HepG2 (cell line): ENCODE measurements around the gene WDR48. TPM values are rescaled to one million over a fixed set of nuclear protein-coding genes. Genes with fewer than 3 reads are reported as not detected.
A peak's percentile ranks its signal among the peaks of the same experiment; 100 is the strongest.

ENCODE experiments used
- ATAC-seq: fragments of 200-7000 bp; cut with Tn5 transposase; 3 replicates; pipeline ENCODE4 v1.9.1; 2020; ENCODE audit warnings: mild to moderate bottlenecking, moderate library complexity
- BruUV-seq: library from RNA; stranded (reverse); fragments of 400-500 nt; replicated peaks from 2 replicates; lab custom pipeline; 2021; lab: Mats Ljungman, UMichigan
- CTCF ChIA-PET: fragments of 300-600 bp; formaldehyde crosslinking; extraction: SDS; loops from one replicate; lab custom pipeline; 2021; ENCODE audit warnings: low total read pairs, inconsistent platforms, low intra/inter-chr PET ratio; lab: Yijun Ruan, JAX
- POLR2A ChIA-PET: fragments of 350-600 bp; sonication (Branson Sonifier 250); formaldehyde crosslinking; loops from one replicate; lab custom pipeline; 2020; ENCODE audit warnings: antibody characterized with exemption, inconsistent platforms; lab: Yijun Ruan, JAX
- DNase-seq: peaks from one replicate; pipeline ENCODE4 v3.0.0-alpha.2; 2015; ENCODE audit warnings: low spot score
- FAIRE-seq: peaks from 3 replicates; lab custom pipeline; 2011; peaks lifted over from hg19 to GRCh38; lab: Jason Lieb, UNC
- H2AFZ ChIP-seq: one replicate; pipeline ENCODE4 v1.6.1; 2011; ENCODE audit warnings: low read length, inconsistent platforms
- H3K27ac ChIP-seq: fragments of 300-600 bp; 3 replicates; pipeline ENCODE4 v1.8.0; 2011; ENCODE audit warnings: mixed run types, mild to moderate bottlenecking, mixed read lengths, low read length, inconsistent platforms; ENCODE audit not compliant: insufficient read depth; ENCODE audit errors: extremely low read length
- H3K27me3 ChIP-seq, 2 experiments: fragments of 200-600 bp in 1 of 2; 2 replicates in 1 of 2; 3 replicates in 1 of 2; pipeline versions ENCODE4 v1.6.0 to v1.8.0; 2011; ENCODE audit warnings: low read length in 2 of 2, mild to moderate bottlenecking in 2 of 2, moderate library complexity in 2 of 2, inconsistent platforms in 1 of 2; ENCODE audit not compliant: insufficient read depth in 2 of 2, control insufficient read depth in 1 of 2
- H3K36me3 ChIP-seq, 2 experiments: fragments of 200-600 bp in 1 of 2; replicated peaks in 1 of 2; 2 replicates in 1 of 2; 3 replicates in 1 of 2; pipeline versions ENCODE4 v1.5.1 to v1.8.0; 2011; ENCODE audit warnings: low read length in 2 of 2, inconsistent platforms in 1 of 2; ENCODE audit not compliant: insufficient read depth in 2 of 2, control insufficient read depth in 1 of 2
- H3K4me1 ChIP-seq: 2 replicates; pipeline ENCODE4 v1.5.1; 2012; ENCODE audit warnings: low read length, inconsistent platforms; ENCODE audit not compliant: insufficient read depth
- H3K4me2 ChIP-seq: 2 replicates; pipeline ENCODE4 v1.6.0; 2011; ENCODE audit warnings: low read depth, low read length, inconsistent platforms
- H3K4me3 ChIP-seq, 3 experiments: fragments of 200-600 bp in 1 of 3; sonication (generic), shearing (Covaris generic) in 1 of 3; replicated peaks in 1 of 3; 2 replicates each; pipeline ENCODE4 v1.5.1; 2011 to 2016; ENCODE audit warnings: low read length in 3 of 3, inconsistent platforms in 2 of 3, low read depth in 2 of 3, mild to moderate bottlenecking in 2 of 3, control low read depth in 1 of 3, mixed read lengths in 1 of 3; ENCODE audit not compliant: insufficient read depth in 1 of 3
- H3K79me2 ChIP-seq: one replicate; pipeline ENCODE4 v1.6.1; 2011; ENCODE audit warnings: low read length, inconsistent platforms; ENCODE audit not compliant: insufficient read depth
- H3K9ac ChIP-seq: 2 replicates; pipeline ENCODE4 v1.6.0; 2011; ENCODE audit warnings: mild to moderate bottlenecking, low read depth, low read length, inconsistent platforms; ENCODE audit not compliant: insufficient read depth
- H3K9me3 ChIP-seq: 2 replicates; pipeline ENCODE4 v1.5.1; 2012; ENCODE audit warnings: mild to moderate bottlenecking, low read length
- H4K20me1 ChIP-seq: 2 replicates; pipeline ENCODE4 v1.6.0; 2011; ENCODE audit warnings: inconsistent platforms, mild to moderate bottlenecking, low read length, moderate library complexity; ENCODE audit not compliant: insufficient read depth
- FOSL2 ChIP-seq: sonication (generic); formaldehyde crosslinking; IDR thresholded peaks from 2 replicates; pipeline ENCODE4 v1.4.0; 2020; ENCODE audit warnings: missing genetic modification reagents
- MED1 ChIP-seq: sonication (generic); formaldehyde crosslinking; IDR thresholded peaks from 2 replicates; pipeline ENCODE4 v1.4.0; 2020; ENCODE audit warnings: missing genetic modification reagents
- NCOA1 ChIP-seq: sonication (generic); formaldehyde crosslinking; IDR thresholded peaks from 2 replicates; pipeline ENCODE4 v1.9.0; 2021; ENCODE audit warnings: missing genetic modification reagents
- NPAS2 ChIP-seq: sonication (generic); formaldehyde crosslinking; IDR thresholded peaks from 2 replicates; pipeline ENCODE4 v1.8.0; 2022; ENCODE audit warnings: mild to moderate bottlenecking, missing genetic modification reagents, borderline replicate concordance
- PBX2 ChIP-seq: IDR thresholded peaks from 2 replicates; pipeline ENCODE4 v1.6.1; 2016; ENCODE audit warnings: control low read depth
- ZMAT3 ChIP-seq: sonication (generic); formaldehyde crosslinking; conservative IDR thresholded peaks from 2 replicates; pipeline ENCODE4 v1.7.0; 2021; ENCODE audit warnings: missing genetic modification reagents
- ZNF10 ChIP-seq: sonication (generic); formaldehyde crosslinking; IDR thresholded peaks from 2 replicates; pipeline ENCODE4 v1.4.0; 2020; ENCODE audit warnings: mild to moderate bottlenecking, low read depth, missing genetic modification reagents, borderline replicate concordance
- ZNF430 ChIP-seq: sonication (generic); formaldehyde crosslinking; IDR thresholded peaks from 2 replicates; pipeline ENCODE4 v1.9.0; 2021; ENCODE audit warnings: mild to moderate bottlenecking, missing genetic modification reagents
- ZNF468 ChIP-seq: sonication (generic); formaldehyde crosslinking; IDR thresholded peaks from 2 replicates; pipeline ENCODE4 v1.8.0; 2022; ENCODE audit warnings: mild to moderate bottlenecking, moderate library complexity, missing genetic modification reagents
- WGBS: methylation state at CpG from one replicate; pipeline ENCODE4 v1.1.6; 2017; ENCODE audit warnings: low lambda C conversion rate; 5-methylcytosine and 5-hydroxymethylcytosine counted together
- in situ Hi-C: cut with HindIII; loops from 2 replicates; pipeline ENCODE4 v1.10.0; 2017; ENCODE audit warnings: low pct_unique_long_range_greater_than_20kb; ENCODE audit not compliant: extremely low pct_ligation_motif_present
- intact Hi-C: fragments of 100-400 bp; cut with micrococcal nuclease; formaldehyde crosslinking; loops from one replicate; pipeline ENCODE4 v1.10.0; 2022; ENCODE audit not compliant: unreplicated experiment
- polyA plus RNA-seq, 8 experiments: library from polyadenylated mRNA; depleted of rRNA in 3 of 8; stranded (reverse) in 7 of 8; unstranded in 1 of 8; fragments of >200 nt; fragmentation: Illumina TruSeq in 4 of 8; extraction: Trizol in 4 of 8; gene quantifications; 2 replicates each; pipeline versions ENCODE4 v1.2.1 to v1.2.3, GENCODE V29; 2011 to 2016; ENCODE audit warnings: low read depth in 4 of 8, missing spikeins in 1 of 8, mixed read lengths in 1 of 8; ENCODE audit not compliant: insufficient read depth in 1 of 8
- total RNA-seq, 5 experiments: library from RNA; depleted of rRNA; stranded (reverse); fragments of >200 nt; fragmentation: Illumina TruSeq; extraction: Trizol; gene quantifications; 2 replicates each; pipeline ENCODE4 v1.2.3, GENCODE V29; 2016; ENCODE audit warnings: low read depth in 1 of 5
- TF ChIP-seq, protein P1 (sequence below), 2 experiments: sonication (generic) in 1 of 2; formaldehyde crosslinking in 1 of 2; IDR thresholded peaks; 2 replicates each; pipeline versions ENCODE4 v1.4.0 to v1.6.1; 2018 to 2020; ENCODE audit warnings: missing genetic modification reagents in 2 of 2, borderline replicate concordance in 1 of 2, low read depth in 1 of 2, mild to moderate bottlenecking in 1 of 2, missing biosample characterization in 1 of 2
- TF ChIP-seq, protein P2 (sequence below): sonication (generic); formaldehyde crosslinking; IDR thresholded peaks from 2 replicates; pipeline ENCODE4 v1.4.0; 2020; ENCODE audit warnings: missing genetic modification reagents, borderline replicate concordance

WDR48 gene
- total and polyA plus RNA-seq, 2 of the 13 experiments (the other 11 are each of a cell fraction or from before 2014, with no cell fraction given), result 29.2 to 31.2 TPM

- H3K9ac ChIP-seq, result no peak overlapping the region
These were observed 74.2 kb downstream of the WDR48 start for GRCh38 chr3:39125841-39126500.

More at GRCh38 chr3:39125841-39126500, 74.2 kb downstream of the WDR48 start:
- H3K27ac ChIP-seq, result no peak overlapping the region
- peak; percentile 28 for DNase-seq
- ATAC-seq, result peak; percentile 57
- H3K79me2 ChIP-seq, result no peaks in the 10 kb centered on the region
- 53% methylated on average over 11 of the region's 12 CpGs for WGBS
- no peak for FAIRE-seq
- CTCF ChIA-PET, result interaction anchor here (1.1 to 3.2 kb wide), 5 partner anchors 52 to 166 kb away, joined by 3 to 20 read pairs (median 5); no protein-coding TSS in a partner anchor
- no peaks in the 10 kb centered on the region for H3K36me3 ChIP-seq
- no TSS peak for BruUV-seq
- peaks cover 13% of the 10 kb centered on the region for H3K4me1 ChIP-seq
- H3K4me2 ChIP-seq, result peak overlapping the region; percentile 9; the same call in 1 of the 2 replicates
- H2AFZ ChIP-seq, result no peak overlapping the region
- no peaks in the 10 kb centered on the region for H3K27me3 ChIP-seq
- in situ Hi-C loops (loop anchor here (5.0 kb wide), 2 partner anchors 61 to 161 kb away; no protein-coding TSS in a partner anchor), intact Hi-C loops (loop anchor here (1.0 to 5.0 kb wide), 3 partner anchors 63 to 162 kb away; no protein-coding TSS in a partner anchor)
- TF ChIP-seq, protein P1, sequence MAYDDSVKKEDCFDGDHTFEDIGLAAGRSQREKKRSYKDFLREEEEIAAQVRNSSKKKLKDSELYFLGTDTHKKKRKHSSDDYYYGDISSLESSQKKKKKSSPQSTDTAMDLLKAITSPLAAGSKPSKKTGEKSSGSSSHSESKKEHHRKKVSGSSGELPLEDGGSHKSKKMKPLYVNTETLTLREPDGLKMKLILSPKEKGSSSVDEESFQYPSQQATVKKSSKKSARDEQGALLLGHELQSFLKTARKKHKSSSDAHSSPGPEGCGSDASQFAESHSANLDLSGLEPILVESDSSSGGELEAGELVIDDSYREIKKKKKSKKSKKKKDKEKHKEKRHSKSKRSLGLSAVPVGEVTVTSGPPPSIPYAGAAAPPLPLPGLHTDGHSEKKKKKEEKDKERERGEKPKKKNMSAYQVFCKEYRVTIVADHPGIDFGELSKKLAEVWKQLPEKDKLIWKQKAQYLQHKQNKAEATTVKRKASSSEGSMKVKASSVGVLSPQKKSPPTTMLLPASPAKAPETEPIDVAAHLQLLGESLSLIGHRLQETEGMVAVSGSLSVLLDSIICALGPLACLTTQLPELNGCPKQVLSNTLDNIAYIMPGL (CRISPR knock-in tag; IDR thresholded peaks at IDR 0.05; ENCODE audit: borderline replicate concordance in 1 of 2, low read depth in 1 of 2), result 0 out of 4 replicates have a peak, but pooled peaks of 1 of the 2 experiments have one; percentile 10
- TF ChIP-seq, protein P2, sequence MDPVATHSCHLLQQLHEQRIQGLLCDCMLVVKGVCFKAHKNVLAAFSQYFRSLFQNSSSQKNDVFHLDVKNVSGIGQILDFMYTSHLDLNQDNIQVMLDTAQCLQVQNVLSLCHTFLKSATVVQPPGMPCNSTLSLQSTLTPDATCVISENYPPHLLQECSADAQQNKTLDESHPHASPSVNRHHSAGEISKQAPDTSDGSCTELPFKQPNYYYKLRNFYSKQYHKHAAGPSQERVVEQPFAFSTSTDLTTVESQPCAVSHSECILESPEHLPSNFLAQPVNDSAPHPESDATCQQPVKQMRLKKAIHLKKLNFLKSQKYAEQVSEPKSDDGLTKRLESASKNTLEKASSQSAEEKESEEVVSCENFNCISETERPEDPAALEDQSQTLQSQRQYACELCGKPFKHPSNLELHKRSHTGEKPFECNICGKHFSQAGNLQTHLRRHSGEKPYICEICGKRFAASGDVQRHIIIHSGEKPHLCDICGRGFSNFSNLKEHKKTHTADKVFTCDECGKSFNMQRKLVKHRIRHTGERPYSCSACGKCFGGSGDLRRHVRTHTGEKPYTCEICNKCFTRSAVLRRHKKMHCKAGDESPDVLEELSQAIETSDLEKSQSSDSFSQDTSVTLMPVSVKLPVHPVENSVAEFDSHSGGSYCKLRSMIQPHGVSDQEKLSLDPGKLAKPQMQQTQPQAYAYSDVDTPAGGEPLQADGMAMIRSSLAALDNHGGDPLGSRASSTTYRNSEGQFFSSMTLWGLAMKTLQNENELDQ (CRISPR knock-in tag), result no peak
- TF ChIP-seq NPAS2 (0 out of 2 replicates have a peak, but pooled peaks have one; percentile 53), ZMAT3 (CRISPR knock-in tag) (no peak), NCOA1 (CRISPR knock-in tag) (no peak), PBX2 (no peak), MED1 (CRISPR knock-in tag) (no peak), FOSL2 (CRISPR knock-in tag) (peak; percentile 63), ZNF10 (CRISPR knock-in tag) (no peak), ZNF468 (no peak), ZNF430 (CRISPR knock-in tag) (no peak)
- TF ChIP-seq, all 625 proteins: peak for 3
- Histone ChIP-seq H4K20me1 (no peaks in the 10 kb centered on the region; the same call in 1 of the 2 replicates), H3K9me3 (no peaks in the 10 kb centered on the region), H3K4me3 (no peak overlapping the region)
- POLR2A ChIA-PET, result interaction anchor here (1.2 to 1.8 kb wide), 2 partner anchors 17 to 162 kb away, joined by 4 to 5 read pairs; no protein-coding TSS in a partner anchor
